Measurements from ENCODE around the gene PCDHB11.

PCDHB11 gene

GRCh38 chr5:141250576-141250975, 51.1 kb downstream of the PCDHB11 start:
- Histone ChIP-seq H3K27me3 (ENCODE audit: insufficient read depth, poor library complexity, severe bottlenecking) (no peaks in the 10 kb centered on the region), H3K4me3 (replicated peaks; ENCODE audit: insufficient read depth, low read length) (no peak overlapping the region), H3K27ac (replicated peaks) (no peak overlapping the region)
- DNase-seq (ENCODE audit: low read depth in 1 of 2, low spot score in 1 of 2) = no peak
- no peak for TF ChIP-seq CTCF (IDR thresholded peaks at IDR 0.05; ENCODE audit: insufficient read depth, low read length)
- no peak for TF ChIP-seq SPI1 (IDR thresholded peaks at IDR 0.05; ENCODE audit: borderline replicate concordance, low read depth)
- TF ChIP-seq, protein P1, sequence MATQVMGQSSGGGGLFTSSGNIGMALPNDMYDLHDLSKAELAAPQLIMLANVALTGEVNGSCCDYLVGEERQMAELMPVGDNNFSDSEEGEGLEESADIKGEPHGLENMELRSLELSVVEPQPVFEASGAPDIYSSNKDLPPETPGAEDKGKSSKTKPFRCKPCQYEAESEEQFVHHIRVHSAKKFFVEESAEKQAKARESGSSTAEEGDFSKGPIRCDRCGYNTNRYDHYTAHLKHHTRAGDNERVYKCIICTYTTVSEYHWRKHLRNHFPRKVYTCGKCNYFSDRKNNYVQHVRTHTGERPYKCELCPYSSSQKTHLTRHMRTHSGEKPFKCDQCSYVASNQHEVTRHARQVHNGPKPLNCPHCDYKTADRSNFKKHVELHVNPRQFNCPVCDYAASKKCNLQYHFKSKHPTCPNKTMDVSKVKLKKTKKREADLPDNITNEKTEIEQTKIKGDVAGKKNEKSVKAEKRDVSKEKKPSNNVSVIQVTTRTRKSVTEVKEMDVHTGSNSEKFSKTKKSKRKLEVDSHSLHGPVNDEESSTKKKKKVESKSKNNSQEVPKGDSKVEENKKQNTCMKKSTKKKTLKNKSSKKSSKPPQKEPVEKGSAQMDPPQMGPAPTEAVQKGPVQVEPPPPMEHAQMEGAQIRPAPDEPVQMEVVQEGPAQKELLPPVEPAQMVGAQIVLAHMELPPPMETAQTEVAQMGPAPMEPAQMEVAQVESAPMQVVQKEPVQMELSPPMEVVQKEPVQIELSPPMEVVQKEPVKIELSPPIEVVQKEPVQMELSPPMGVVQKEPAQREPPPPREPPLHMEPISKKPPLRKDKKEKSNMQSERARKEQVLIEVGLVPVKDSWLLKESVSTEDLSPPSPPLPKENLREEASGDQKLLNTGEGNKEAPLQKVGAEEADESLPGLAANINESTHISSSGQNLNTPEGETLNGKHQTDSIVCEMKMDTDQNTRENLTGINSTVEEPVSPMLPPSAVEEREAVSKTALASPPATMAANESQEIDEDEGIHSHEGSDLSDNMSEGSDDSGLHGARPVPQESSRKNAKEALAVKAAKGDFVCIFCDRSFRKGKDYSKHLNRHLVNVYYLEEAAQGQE (IDR thresholded peaks at IDR 0.05; ENCODE audit: insufficient replicate concordance, low read depth) = no peak
- TF ChIP-seq POLR2AphosphoS5 (IDR thresholded peaks at IDR 0.05; ENCODE audit: low read depth) = no peak
- TF ChIP-seq GABPA (IDR thresholded peaks at IDR 0.05; ENCODE audit: low read depth) = no peak

Data from HL-60 (cell line).